Activated B cell treated with CpG ODN at 0.5 μM for 24 hours (primary cell): ENCODE measurements around the gene VAC14. TPM values are rescaled to one million over a fixed set of nuclear protein-coding genes. Genes with fewer than 3 reads are reported as not detected.

Experiments used
- ATAC-seq: fragments of 200-7000 bp; cut with Tn5 transposase; one replicate; pipeline ENCODE4 v1.10.0; 2021; ENCODE audit warnings: low read depth, mild to moderate bottlenecking, moderate library complexity
- CTCF ChIA-PET: fragments of 350-600 bp; sonication (Branson Sonifier 250); formaldehyde crosslinking; loops from one replicate; lab custom pipeline; 2021; ENCODE audit warnings: antibody characterized with exemption; lab: Charles Lee
- POLR2A ChIA-PET: fragments of 350-600 bp; sonication (Branson Sonifier 250); formaldehyde crosslinking; loops from one replicate; lab custom pipeline; 2021; ENCODE audit warnings: antibody characterized with exemption; lab: Charles Lee
- DNase-seq: peaks from one replicate; pipeline ENCODE4 v3.0.0; 2022
- H3K27ac Mint-ChIP-seq: one replicate; pipeline ENCODE4 v1.8.0; 2020; ENCODE audit warnings: mixed read lengths
- H3K27me3 Mint-ChIP-seq: one replicate; pipeline ENCODE4 v1.8.0; 2021; ENCODE audit warnings: mixed read lengths
- H3K36me3 Mint-ChIP-seq: one replicate; pipeline ENCODE4 v1.8.0; 2021; ENCODE audit warnings: low read depth, mixed read lengths
- H3K4me1 Mint-ChIP-seq: one replicate; pipeline ENCODE4 v1.8.0; 2021; ENCODE audit warnings: mixed read lengths
- H3K4me3 Mint-ChIP-seq: one replicate; pipeline ENCODE4 v1.8.0; 2020; ENCODE audit warnings: mild to moderate bottlenecking, mixed read lengths
- H3K9me3 Mint-ChIP-seq: one replicate; pipeline ENCODE4 v1.8.0; 2020; ENCODE audit warnings: mixed read lengths
- intact Hi-C: fragments of 100-400 bp; cut with micrococcal nuclease; formaldehyde crosslinking; loops from one replicate; pipeline ENCODE4 v1.15.1; 2024
- total RNA-seq: library from RNA; stranded (reverse); gene quantifications from 2 replicates; pipeline ENCODE4 v1.2.3, GENCODE V29; 2022
- TF ChIP-seq, protein P1 (sequence below): fragments of 200-600 bp; IDR thresholded peaks from one replicate; pipeline ENCODE4 v1.8.0; 2022; ENCODE audit warnings: antibody characterized with exemption, mild to moderate bottlenecking

VAC14 gene
- total RNA-seq, 1 donor from 2014 or later: 53.4 TPM

- CTCF ChIA-PET: no interaction called here
- no peaks in the 10 kb centered on the region for H3K27me3 Mint-ChIP-seq
- TF ChIP-seq, protein P1, sequence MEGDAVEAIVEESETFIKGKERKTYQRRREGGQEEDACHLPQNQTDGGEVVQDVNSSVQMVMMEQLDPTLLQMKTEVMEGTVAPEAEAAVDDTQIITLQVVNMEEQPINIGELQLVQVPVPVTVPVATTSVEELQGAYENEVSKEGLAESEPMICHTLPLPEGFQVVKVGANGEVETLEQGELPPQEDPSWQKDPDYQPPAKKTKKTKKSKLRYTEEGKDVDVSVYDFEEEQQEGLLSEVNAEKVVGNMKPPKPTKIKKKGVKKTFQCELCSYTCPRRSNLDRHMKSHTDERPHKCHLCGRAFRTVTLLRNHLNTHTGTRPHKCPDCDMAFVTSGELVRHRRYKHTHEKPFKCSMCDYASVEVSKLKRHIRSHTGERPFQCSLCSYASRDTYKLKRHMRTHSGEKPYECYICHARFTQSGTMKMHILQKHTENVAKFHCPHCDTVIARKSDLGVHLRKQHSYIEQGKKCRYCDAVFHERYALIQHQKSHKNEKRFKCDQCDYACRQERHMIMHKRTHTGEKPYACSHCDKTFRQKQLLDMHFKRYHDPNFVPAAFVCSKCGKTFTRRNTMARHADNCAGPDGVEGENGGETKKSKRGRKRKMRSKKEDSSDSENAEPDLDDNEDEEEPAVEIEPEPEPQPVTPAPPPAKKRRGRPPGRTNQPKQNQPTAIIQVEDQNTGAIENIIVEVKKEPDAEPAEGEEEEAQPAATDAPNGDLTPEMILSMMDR: no peak
Measured at GRCh38 chr16:70661534-70661917, 139.4 kb downstream of the VAC14 start.

GRCh38 chr16:70660672-70661350 lies 140.1 kb downstream of the VAC14 start:
- Mint-ChIP-seq H3K4me3 (no peak overlapping the region), H3K4me1 (no peaks in the 10 kb centered on the region), H3K27ac (no peak overlapping the region), H3K9me3 (no peaks in the 10 kb centered on the region), H3K27me3 (no peaks in the 10 kb centered on the region), H3K36me3 (peaks cover 1% of the 10 kb centered on the region)
- DNase-seq: no peak
- no peak for ATAC-seq
- intact Hi-C loops: no loop called here
- TF ChIP-seq, protein P1: no peak
- POLR2A ChIA-PET: no interaction called here
- CTCF ChIA-PET: no interaction called here

More at GRCh38 chr16:70661534-70661917, 139.4 kb downstream of the VAC14 start:
- no peak overlapping the region for H3K4me3 Mint-ChIP-seq
- H3K27ac Mint-ChIP-seq: no peak overlapping the region
- H3K36me3 Mint-ChIP-seq: peaks cover 3% of the 10 kb centered on the region
- no peaks in the 10 kb centered on the region for H3K4me1 Mint-ChIP-seq
- POLR2A ChIA-PET: no interaction called here
- intact Hi-C loops: no loop called here
- H3K9me3 Mint-ChIP-seq: no peaks in the 10 kb centered on the region
- ATAC-seq (no peak), DNase-seq (no peak)

DNA sequence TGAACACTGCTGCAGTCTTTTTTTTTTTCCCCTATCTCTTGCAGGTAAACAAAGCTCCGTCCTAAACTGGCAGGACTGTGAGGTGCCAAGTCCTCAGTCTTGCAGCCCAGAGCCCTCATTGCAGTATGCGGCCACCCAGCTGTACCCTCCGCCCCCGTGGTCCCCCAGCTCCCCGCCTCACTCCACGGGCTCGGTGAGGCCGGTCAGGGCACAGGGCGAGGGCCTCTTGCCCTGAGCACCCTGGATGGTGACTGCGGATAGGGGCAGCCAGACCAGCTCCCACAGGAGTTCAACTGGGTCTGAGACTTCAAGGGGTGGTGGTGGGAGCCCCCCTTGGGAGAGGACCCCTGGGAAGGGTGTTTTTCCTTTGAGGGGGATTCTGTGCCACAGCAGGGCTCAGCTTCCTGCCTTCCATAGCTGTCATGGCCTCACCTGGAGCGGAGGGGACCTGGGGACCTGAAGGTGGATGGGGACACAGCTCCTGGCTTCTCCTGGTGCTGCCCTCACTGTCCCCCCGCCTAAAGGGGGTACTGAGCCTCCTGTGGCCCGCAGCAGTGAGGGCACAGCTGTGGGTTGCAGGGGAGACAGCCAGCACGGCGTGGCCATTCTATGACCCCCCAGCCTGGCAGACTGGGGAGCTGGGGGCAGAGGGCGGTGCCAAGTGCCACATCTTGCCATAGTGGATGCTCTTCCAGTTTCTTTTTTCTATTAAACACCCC lies 140.8 kb downstream of the VAC14 start:
- CTCF ChIA-PET: no interaction called here
- ATAC-seq (no peak), DNase-seq (no peak)
- Mint-ChIP-seq H3K36me3 (no peaks in the 10 kb centered on the region), H3K9me3 (no peaks in the 10 kb centered on the region), H3K27me3 (no peaks in the 10 kb centered on the region), H3K4me1 (no peaks in the 10 kb centered on the region), H3K4me3 (no peak overlapping the region), H3K27ac (no peak overlapping the region)
- POLR2A ChIA-PET: no interaction called here
- intact Hi-C loops: loop anchor here (10.0 kb wide), 1 partner anchor 495 kb away; no protein-coding TSS in a partner anchor
- TF ChIP-seq, protein P1: no peak

GRCh38 chr16:70659546-70659945 lies 141.4 kb downstream of the VAC14 start:
- POLR2A ChIA-PET: no interaction called here
- intact Hi-C loops: loop anchor here (10.0 kb wide), 1 partner anchor 495 kb away; no protein-coding TSS in a partner anchor
- CTCF ChIA-PET: no interaction called here
- Mint-ChIP-seq H3K27ac (no peak overlapping the region), H3K4me1 (no peaks in the 10 kb centered on the region), H3K36me3 (no peaks in the 10 kb centered on the region), H3K4me3 (no peak overlapping the region), H3K9me3 (no peaks in the 10 kb centered on the region), H3K27me3 (no peaks in the 10 kb centered on the region)
- DNase-seq (no peak), ATAC-seq (no peak)
- TF ChIP-seq, protein P1: no peak

DNA sequence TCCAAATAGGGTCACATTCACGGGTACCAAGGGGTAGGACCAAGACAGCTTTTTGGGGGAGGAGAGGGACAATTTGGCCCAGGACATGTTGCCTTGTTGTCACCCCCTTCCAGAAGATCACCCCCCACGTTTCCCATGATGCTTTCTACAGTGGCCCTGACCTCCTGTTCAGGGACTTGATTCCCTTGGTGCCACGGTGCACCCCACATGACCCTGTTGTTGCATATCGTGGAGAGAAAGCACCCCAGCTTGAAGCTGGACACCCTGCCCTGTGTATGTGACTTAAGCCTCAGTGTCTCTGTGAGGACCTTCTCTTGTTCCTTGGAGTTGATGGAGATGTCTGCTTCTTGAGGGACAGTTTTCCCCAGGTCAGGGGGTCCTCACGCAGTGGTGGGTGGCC lies 142.0 kb downstream of the VAC14 start:
- no peak for ATAC-seq
- no peak overlapping the region for H3K4me3 Mint-ChIP-seq
- H3K4me1 Mint-ChIP-seq: peaks cover 2% of the 10 kb centered on the region
- TF ChIP-seq, protein P1: no peak
- H3K36me3 Mint-ChIP-seq: no peaks in the 10 kb centered on the region
- intact Hi-C loops: loop anchor here (10.0 kb wide), 1 partner anchor 494 kb away; no protein-coding TSS in a partner anchor
- peaks cover 1% of the 10 kb centered on the region for H3K27me3 Mint-ChIP-seq
- H3K27ac Mint-ChIP-seq: no peak overlapping the region
- CTCF ChIA-PET: no interaction called here
- POLR2A ChIA-PET: no interaction called here
- no peak for DNase-seq
- no peaks in the 10 kb centered on the region for H3K9me3 Mint-ChIP-seq
